ENCODE measurements around the gene NRIP1.

The NRIP1 gene

GRCh38 chr21:15064576-15065391 lies at the start of gene NRIP1:
TSS of gene NRIP1 (minus strand) at chr21:15065000. CDS start at chr21:14968192, 96,808 bp downstream.
- H3K36me3 ChIP-seq (ENCODE audit: control insufficient read depth, low read length): no peaks in the 10 kb centered on the region
- no peaks in the 10 kb centered on the region for H3K79me2 ChIP-seq (ENCODE audit: control insufficient read depth, low read length)
- no peaks in the 10 kb centered on the region for H3K4me1 ChIP-seq (ENCODE audit: control insufficient read depth, low read length)
- H3K27ac ChIP-seq (ENCODE audit: low read depth, low read length): no peak within 1 kb of the TSS
- H3K4me3 ChIP-seq (ENCODE audit: low read length): no peak within 1 kb of the TSS
- H3K4me2 ChIP-seq (ENCODE audit: low read length): no peak within 1 kb of the TSS
- TF ChIP-seq EZH2phosphoT487 (IDR thresholded peaks at IDR 0.05; ENCODE audit: borderline replicate concordance, low read length) (no peak), CTCF (IDR thresholded peaks at IDR 0.05; ENCODE audit: low read depth, low read length, poor library complexity, severe bottlenecking) (no peak)
- peaks cover 55% of the 10 kb centered on the region for H3K27me3 ChIP-seq (ENCODE audit: control insufficient read depth, low read length)
- no peaks in the 10 kb centered on the region for H4K20me1 ChIP-seq (ENCODE audit: control insufficient read depth, insufficient read depth, low read depth, low read length)
- no peaks in the 10 kb centered on the region for H3F3A ChIP-seq (ENCODE audit: control insufficient read depth, insufficient read depth)
- H3K9me2 ChIP-seq (replicated peaks; ENCODE audit: control insufficient read depth, low read length): no peaks in the 10 kb centered on the region
- peaks cover 6% of the 10 kb centered on the region for H3K9me3 ChIP-seq (ENCODE audit: control insufficient read depth, insufficient read depth, low read length)

- H3K9me2 ChIP-seq (replicated peaks; ENCODE audit: control insufficient read depth, low read length): no peaks in the 10 kb centered on the region
- H3K9me3 ChIP-seq (ENCODE audit: control insufficient read depth, insufficient read depth, low read length): no peaks in the 10 kb centered on the region
- H3K4me3 ChIP-seq (ENCODE audit: low read length): no peak overlapping the region
- no peak for TF ChIP-seq CTCF (IDR thresholded peaks at IDR 0.05; ENCODE audit: low read depth, low read length, poor library complexity, severe bottlenecking)
- no peaks in the 10 kb centered on the region for H4K20me1 ChIP-seq (ENCODE audit: control insufficient read depth, insufficient read depth, low read depth, low read length)
- H3K27me3 ChIP-seq (ENCODE audit: control insufficient read depth, low read length): no peaks in the 10 kb centered on the region
- H3K4me1 ChIP-seq (ENCODE audit: control insufficient read depth, low read length): no peaks in the 10 kb centered on the region
- H3K36me3 ChIP-seq (ENCODE audit: control insufficient read depth, low read length): no peaks in the 10 kb centered on the region
- H3F3A ChIP-seq (ENCODE audit: control insufficient read depth, insufficient read depth): no peaks in the 10 kb centered on the region
- H3K27ac ChIP-seq (ENCODE audit: low read depth, low read length): no peak overlapping the region
- no peaks in the 10 kb centered on the region for H3K79me2 ChIP-seq (ENCODE audit: control insufficient read depth, low read length)
- no peak overlapping the region for H3K4me2 ChIP-seq (ENCODE audit: low read length)
Observed at GRCh38 chr21:15112858-15113257, 48.1 kb upstream of the NRIP1 start.

- Histone ChIP-seq H3K79me2 (ENCODE audit: control insufficient read depth, low read length) (no peaks in the 10 kb centered on the region), H3K4me1 (ENCODE audit: control insufficient read depth, low read length) (no peaks in the 10 kb centered on the region), H3K27ac (ENCODE audit: low read depth, low read length) (no peak overlapping the region), H4K20me1 (ENCODE audit: control insufficient read depth, insufficient read depth, low read depth, low read length) (no peaks in the 10 kb centered on the region), H3K4me3 (ENCODE audit: low read length) (no peak overlapping the region), H3K36me3 (ENCODE audit: control insufficient read depth, low read length) (no peaks in the 10 kb centered on the region), H3K9me2 (replicated peaks; ENCODE audit: control insufficient read depth, low read length) (no peaks in the 10 kb centered on the region), H3K9me3 (ENCODE audit: control insufficient read depth, insufficient read depth, low read length) (no peaks in the 10 kb centered on the region), H3F3A (ENCODE audit: control insufficient read depth, insufficient read depth) (no peaks in the 10 kb centered on the region), H3K27me3 (ENCODE audit: control insufficient read depth, low read length) (no peaks in the 10 kb centered on the region), H3K4me2 (ENCODE audit: low read length) (no peak overlapping the region)
- TF ChIP-seq CTCF (IDR thresholded peaks at IDR 0.05; ENCODE audit: low read depth, low read length, poor library complexity, severe bottlenecking): no peak
Observed at GRCh38 chr21:15108801-15109200, 44.0 kb upstream of the NRIP1 start.

All from DOHH2 (cell line).